ENCODE measurements around the gene CTIF.

DNA sequence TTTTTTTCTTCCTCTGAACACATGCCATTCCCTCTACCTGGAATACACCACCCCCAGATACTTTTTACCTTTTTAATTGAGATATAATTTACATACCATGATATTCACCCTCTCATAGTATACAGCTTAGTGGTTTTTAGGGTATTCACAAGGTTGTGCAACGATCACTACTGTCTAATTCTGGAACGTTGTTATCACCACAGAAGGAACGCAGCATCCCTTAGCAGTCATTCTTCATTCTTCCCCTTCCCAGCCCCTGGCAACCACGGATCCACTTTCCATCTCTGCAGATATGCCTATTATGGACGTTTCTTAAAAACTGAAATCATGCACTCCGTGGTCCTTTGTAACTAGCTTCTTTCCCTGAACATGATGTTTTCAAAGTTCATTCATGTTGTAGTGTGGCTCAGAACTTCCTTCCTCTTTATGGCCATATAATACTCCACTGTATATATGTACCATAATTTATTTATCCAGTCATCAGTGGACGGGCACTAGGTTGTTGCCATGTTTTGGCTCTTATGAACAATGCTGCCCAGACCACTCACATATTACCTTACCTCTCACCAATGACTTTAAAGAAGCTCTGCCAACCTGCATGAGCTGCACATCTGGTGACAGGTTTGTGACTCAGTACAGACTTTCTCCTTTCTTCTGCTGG is 168.9 kb downstream of the CTIF start:
- TF ChIP-seq EP300 (IDR thresholded peaks at IDR 0.05; ENCODE audit: borderline replicate concordance) (no peak), CREB1 (IDR thresholded peaks at IDR 0.05; ENCODE audit: low read depth) (no peak), TEAD4 (IDR thresholded peaks at IDR 0.05) (no peak), RAD21 (IDR thresholded peaks at IDR 0.05; ENCODE audit: low read depth) (no peak), CEBPB (IDR thresholded peaks at IDR 0.05) (no peak), TAF1 (IDR thresholded peaks at IDR 0.05; ENCODE audit: low read depth) (no peak), YY1 (IDR thresholded peaks at IDR 0.05; ENCODE audit: low read depth) (no peak)
- TF ChIP-seq, protein P1, sequence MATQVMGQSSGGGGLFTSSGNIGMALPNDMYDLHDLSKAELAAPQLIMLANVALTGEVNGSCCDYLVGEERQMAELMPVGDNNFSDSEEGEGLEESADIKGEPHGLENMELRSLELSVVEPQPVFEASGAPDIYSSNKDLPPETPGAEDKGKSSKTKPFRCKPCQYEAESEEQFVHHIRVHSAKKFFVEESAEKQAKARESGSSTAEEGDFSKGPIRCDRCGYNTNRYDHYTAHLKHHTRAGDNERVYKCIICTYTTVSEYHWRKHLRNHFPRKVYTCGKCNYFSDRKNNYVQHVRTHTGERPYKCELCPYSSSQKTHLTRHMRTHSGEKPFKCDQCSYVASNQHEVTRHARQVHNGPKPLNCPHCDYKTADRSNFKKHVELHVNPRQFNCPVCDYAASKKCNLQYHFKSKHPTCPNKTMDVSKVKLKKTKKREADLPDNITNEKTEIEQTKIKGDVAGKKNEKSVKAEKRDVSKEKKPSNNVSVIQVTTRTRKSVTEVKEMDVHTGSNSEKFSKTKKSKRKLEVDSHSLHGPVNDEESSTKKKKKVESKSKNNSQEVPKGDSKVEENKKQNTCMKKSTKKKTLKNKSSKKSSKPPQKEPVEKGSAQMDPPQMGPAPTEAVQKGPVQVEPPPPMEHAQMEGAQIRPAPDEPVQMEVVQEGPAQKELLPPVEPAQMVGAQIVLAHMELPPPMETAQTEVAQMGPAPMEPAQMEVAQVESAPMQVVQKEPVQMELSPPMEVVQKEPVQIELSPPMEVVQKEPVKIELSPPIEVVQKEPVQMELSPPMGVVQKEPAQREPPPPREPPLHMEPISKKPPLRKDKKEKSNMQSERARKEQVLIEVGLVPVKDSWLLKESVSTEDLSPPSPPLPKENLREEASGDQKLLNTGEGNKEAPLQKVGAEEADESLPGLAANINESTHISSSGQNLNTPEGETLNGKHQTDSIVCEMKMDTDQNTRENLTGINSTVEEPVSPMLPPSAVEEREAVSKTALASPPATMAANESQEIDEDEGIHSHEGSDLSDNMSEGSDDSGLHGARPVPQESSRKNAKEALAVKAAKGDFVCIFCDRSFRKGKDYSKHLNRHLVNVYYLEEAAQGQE (IDR thresholded peaks at IDR 0.05; ENCODE audit: low read depth): no peak
- TF ChIP-seq, protein P2, sequence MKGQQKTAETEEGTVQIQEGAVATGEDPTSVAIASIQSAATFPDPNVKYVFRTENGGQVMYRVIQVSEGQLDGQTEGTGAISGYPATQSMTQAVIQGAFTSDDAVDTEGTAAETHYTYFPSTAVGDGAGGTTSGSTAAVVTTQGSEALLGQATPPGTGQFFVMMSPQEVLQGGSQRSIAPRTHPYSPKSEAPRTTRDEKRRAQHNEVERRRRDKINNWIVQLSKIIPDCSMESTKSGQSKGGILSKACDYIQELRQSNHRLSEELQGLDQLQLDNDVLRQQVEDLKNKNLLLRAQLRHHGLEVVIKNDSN (IDR thresholded peaks at IDR 0.05): no peak
